GM19193 (cell line): ENCODE results near the gene PNPT1.
A peak's percentile ranks its signal among the peaks of the same experiment; 100 is the strongest.

Experiments
- POLR2A ChIP-seq: IDR thresholded peaks from 4 replicates; pipeline ENCODE4 v1.6.1; 2011; ENCODE audit not compliant: insufficient read depth, insufficient read length; ENCODE audit errors: extremely low read depth

PNPT1 gene

DNA sequence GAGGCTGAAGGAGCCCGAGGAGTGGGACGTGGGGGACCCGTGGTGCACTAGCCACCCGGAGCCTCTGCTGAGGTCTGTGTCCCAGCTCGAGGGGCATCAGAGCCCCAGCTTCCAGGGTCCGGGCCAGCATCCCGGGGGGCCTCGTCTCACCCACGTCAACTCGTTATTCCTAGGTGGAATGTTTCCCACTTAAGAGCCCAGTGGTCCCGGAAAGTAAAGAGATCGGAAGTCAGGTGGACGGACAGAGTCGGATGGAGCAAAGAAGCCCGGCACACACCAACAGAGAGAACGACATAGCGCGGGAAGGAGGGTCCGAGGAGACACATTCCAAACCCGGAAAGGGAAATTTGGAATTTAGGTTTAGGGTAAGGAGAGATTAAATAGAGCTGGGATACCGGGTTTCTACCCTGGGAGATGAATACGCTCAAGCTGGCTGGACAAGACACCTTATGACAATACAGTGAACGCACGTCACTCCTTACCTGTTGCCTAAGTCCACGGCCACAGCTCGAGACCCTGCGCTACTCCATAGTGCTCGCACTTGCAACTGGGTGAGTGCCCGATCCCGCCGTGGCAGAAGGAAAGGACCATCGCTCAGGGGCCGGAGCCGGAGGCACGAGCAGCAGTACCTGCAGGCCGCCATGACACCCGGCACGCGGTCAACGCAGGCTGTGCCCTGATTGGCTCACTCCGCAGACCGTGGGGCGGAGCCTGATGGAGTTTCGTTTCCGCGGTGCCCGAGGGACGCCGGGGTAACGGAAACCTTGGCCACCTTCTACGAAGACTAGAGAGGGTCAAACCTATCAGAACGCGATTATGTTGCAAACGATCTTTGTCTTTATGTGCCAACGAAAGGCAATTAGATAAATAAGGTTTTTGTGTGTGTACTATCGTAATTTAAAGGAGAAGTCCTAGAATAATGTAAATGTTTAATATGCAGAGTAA, at the start of gene PNPT1:
Gene PNPT1, minus strand, starts transcription at position 664 of the 945 bp plus-strand sequence. Its CDS starts 21 bp downstream, at position 643.
- peak; percentile 92 for TF ChIP-seq POLR2A

DNA sequence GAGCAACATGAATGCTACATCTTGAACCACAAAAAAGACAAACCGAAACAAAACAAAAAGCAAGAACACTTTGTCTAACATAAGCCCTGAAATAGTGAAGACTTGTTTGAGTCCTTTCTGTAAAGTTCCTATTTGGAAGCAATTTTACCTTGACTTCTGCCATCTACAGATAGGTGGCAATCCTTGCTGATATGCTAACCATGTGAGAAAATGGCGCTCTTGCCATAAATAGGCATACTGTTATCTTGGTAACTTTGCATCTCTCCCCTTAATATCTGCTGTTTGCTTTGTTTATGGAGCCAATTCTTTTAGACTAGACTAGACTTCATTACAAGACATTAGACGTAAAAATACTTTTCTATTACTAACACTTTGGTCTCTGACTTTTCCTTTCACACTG, 49.4 kb upstream of the PNPT1 start:
- TF ChIP-seq POLR2A = no peak

DNA sequence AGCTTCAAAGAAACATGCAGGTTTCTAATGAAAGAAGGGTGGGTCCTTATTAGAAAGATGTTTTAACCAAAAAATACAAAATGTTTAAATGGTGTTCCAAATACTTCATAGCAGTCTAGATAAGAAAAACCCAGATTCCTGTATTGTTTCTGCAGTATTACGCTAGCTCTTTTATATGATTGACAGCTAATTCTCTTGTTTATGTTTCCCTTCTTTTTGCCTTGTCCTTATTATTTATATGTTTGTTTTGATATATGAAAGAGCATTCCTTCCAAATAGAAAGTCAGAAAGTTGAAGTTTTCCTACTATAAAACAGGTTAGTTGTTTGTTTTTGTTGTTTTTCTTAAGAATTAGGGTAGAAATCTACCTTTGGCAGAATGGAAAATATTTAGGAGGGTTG, 41.1 kb upstream of the PNPT1 start:
- no peak for TF ChIP-seq POLR2A

DNA sequence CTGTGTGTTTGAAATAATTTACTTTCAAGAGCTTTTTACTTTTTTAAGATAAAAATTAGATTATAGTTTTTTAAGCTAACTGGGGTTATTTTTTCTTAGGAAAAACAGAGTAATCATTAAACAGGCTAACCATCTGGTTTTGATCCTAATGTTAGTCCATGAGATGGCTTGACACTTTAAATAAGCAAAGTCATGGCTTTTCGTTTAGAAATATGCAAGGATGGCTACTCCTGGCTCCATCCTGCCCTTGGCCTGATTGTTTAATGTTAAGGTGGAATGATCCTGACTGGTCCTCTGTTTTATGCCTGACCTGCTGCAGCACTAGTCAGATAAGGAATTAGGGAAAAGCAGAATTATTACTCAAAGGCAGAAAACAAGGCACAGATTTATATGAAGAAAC, 39.7 kb upstream of the PNPT1 start:
- no peak for TF ChIP-seq POLR2A

DNA sequence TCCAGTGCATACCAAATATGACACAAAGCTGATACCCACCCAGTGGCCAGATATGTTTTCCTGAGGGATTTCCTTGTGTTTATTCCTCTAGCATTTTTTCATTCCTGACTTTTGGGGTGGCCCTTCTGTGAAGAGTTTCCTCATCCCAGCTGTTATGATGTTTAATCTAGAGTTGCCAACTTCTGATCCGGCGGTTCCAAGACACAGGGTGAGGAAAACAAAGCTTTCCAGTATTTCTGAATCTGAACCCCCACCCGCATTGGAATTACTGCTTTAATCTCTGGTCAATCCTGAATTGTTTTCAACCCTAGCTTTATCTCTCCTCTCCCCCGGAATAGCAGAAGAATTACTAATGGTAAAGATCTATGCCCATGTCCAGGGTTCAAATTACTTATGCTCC, 39.2 kb upstream of the PNPT1 start:
- TF ChIP-seq POLR2A = no peak

DNA sequence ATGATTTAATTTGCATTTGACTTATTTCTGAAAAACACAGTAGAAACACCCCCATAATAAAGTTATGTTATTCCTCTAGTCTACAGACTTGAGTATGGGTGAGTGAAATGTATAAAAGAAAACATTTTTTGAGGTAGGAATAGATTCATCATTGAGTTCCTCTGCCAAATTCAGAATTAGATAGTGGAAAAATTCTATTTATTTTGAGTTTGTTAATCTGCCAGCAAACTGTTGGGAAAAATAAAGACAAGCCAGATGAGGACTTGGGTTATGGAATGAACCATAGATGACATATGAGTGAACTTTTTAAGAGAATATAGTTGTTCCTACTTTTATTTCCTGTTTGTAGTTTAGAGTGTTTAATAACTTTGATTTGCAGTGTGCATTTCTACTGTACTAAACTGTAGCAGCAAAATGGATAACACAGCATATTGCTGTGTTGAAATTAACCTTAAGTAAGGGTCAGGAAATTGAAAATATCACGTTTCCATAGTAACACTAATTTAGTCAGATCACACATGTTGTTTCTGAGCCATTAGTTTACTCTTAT, 35.6 kb upstream of the PNPT1 start:
- TF ChIP-seq POLR2A = no peak

DNA sequence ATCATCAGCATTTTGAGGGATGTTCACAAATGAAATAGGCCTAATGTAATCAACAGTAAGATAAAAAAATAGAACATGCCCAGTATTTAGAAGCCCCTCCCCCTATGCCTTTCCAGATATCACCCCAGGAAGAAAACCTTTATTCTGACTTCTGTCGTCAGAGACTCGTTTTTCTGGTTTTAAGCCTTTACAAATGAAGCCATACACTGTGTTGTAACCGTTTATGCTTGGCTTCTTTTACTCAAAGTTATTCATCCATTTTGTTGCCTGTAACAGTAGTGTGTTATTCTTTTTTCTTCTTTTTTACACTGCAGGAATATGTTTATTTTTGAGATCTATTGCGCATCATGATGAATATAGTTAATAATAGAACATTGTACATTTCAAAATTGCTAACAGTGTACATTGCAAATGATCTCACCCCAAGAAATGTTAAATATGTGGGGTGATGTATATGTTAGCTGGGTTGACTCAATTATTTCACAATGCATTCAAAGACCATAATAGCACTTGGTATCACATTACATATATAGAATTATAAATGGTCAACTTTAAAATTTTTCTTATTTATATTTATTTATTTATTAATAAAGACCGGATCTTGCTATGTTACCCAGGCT, 28.1 kb upstream of the PNPT1 start:
- TF ChIP-seq POLR2A = no peak

DNA sequence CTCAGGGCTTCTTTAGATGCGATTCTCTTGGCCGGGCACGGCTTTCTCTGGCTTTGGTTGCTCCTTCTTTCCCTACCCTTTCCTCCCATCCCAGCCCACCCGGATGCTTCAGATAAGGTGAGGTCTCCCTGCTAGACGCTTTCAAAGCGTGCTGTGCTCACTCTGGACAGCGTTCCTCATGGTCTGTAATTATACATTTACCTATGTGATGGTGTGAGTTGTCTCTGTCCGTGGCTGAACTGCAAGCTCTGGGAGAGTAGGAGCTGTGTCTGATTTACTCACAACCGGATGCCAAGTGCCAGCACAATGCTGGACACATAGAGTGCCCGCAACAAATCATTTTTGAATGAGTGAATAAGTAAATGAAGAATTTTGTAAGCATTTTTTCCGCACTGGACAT, 26.8 kb upstream of the PNPT1 start:
- no peak for TF ChIP-seq POLR2A

DNA sequence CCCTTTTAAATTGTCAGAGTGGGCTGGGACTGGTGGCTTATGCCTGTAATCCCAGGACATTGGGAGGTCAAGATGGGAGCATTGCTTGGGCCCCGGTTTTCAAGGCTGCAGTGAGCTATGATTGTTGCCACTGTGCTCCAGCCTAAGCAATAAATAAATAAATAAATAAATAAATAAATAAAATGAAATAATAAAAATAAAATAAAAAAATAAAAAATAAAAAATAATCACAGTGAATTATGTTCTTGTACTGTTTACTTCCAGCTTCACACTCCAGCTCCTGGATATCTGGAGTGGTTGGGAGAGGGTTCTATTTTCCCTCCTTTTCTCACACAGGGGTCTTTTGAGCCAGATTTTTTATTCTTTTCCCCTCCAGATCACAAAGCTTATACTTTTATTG, 26.2 kb upstream of the PNPT1 start:
- TF ChIP-seq POLR2A = no peak

DNA sequence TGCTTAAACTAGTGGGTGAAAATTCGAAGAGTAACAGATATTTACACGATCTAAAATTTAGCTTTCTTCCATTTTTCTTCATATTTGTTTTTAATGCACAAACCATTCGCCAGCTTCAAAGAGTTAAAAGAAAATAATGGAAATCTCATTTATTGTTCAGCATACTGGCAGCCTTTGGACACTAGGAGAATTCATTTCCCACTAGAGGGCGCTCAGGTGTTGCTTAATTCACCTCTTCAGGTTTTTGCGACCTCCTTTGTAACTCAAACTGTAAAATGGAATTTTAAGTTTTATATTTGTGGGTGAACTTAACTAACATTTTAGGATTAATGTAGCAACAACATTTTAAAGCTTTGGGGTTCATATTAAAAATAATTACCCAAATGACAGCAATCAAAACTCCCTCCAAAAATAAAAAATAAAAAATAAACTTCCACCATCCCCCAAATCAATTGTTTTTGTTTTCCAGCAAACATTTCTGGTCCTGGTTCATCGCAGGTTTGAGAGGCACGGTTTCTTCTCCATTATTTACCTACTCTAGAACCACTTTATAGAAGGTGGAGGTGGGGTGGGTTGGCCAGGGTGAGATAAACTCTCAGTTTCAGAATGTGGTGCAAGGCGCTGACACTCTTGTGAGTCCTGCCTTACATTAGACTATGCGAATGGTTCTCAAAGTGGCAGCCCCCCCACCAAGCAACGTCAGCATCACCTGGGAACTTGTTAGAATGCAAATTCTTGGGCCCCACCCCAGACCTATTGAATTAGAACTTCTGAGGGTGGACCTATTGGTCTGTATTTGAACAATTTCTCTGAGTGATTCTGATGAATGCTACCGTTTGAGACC, 24.7 kb upstream of the PNPT1 start:
- TF ChIP-seq POLR2A = no peak

DNA sequence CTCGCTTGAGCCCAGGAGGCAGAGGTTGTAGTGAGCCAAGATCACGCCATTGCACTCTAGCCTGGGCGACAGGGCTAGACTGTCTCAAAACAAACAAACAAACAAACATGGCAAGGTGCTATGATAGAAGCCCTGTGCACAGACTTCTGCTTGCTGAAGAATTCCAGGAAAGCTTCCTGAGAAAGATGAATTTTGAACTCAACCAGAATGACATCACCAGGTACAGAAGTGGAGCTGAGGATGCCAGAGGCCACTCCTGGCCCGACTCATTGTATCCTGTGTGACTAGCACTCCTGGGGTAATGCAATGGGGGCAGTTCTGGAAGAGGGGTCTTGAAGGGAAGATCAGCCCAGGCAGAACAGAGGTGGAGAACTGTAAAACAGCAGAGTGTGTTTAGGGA, 22.0 kb upstream of the PNPT1 start:
- TF ChIP-seq POLR2A = no peak

DNA sequence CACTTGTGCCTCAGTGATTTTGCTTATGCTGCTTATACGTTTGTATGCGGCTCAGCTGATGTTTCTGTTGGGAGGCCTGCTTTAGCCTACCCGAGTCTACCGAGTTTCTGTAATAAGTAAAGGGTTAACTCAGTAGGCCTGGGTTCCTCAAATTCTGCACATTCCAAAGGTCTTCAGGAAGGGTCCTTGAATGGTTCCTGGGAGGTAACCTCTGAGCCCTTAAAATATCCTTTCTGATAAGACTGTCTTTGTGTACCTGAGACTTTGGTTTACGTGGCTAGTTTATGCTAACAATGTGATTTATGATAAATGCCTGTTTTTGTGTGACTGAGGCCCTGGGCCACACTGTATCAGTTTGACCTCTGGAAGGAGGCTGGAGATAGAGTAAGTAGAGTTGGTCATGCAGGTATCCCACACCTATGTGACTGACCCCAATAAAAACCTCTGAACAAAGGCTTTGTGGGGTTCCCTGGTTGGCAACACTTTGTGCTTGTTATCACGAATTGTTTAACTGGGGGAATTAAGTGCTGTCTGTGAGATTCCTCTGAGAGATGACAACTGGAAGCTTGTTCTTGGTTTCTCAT, 18.9 kb upstream of the PNPT1 start:
- no peak for TF ChIP-seq POLR2A

DNA sequence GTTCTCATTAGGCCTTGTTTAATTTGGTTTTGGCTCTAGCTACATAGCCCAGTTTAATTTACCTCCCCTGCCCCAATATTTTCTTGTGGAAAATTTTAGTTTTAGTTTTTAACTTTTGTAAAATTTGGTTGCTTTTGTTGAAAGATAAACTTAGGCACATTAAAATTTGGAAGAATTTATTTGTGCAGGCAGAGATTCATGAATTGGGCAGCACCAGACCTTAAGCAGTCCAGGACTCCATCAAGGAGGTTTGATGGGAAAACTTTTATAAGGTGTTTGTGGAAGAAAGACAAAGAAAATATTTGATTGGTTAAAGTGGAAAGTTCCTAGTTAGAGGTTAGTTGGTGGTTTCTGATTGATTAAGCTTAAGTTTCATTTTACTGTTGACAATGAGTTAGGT, 16.4 kb upstream of the PNPT1 start:
- no peak for TF ChIP-seq POLR2A

DNA sequence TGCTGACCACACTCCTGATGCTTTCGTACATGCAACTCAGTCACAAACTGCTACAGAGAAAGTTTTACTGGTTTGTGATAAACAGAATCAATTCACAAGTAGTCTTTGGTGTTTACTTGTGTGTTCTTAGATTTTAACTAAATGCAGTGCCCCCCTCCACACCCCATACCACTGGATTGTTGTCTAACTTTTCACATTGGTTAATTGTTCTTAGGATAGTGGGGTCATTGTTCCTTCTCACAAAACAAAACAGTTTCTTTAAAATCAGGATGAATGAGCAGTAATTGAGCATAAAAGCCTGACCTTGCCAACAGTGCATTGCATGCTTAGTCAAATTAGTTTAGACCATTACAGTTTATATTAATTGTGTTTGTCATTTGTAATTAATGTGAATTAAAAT, 14.1 kb upstream of the PNPT1 start:
- TF ChIP-seq POLR2A = no peak
